Endothelial cell of umbilical vein (primary cell): ENCODE results near the gene LONP1. TPM values are rescaled to one million over a fixed set of nuclear protein-coding genes. Genes with fewer than 3 reads are reported as not detected.
A peak's percentile ranks its signal among the peaks of the same experiment; 100 is the strongest.

Source experiments
- BruUV-seq: library from RNA; stranded (reverse); fragments of 400-500 nt; replicated peaks from 2 replicates; lab custom pipeline; 2021; lab: Mats Ljungman, UMichigan
- CTCF ChIA-PET: fragments of 300-600, 350-600 bp; sonication (Branson Sonifier 250); formaldehyde crosslinking; loops from one replicate; lab custom pipeline; 2021; ENCODE audit warnings: antibody characterized with exemption, inconsistent platforms; lab: Charles Lee
- POLR2A ChIA-PET: fragments of 300-600, 350-600 bp; sonication (Branson Sonifier 250); formaldehyde crosslinking; loops from one replicate; lab custom pipeline; 2021; ENCODE audit warnings: antibody characterized with exemption, inconsistent platforms; lab: Charles Lee
- DNase-seq: peaks from one replicate; pipeline ENCODE4 v3.0.0-alpha.2; 2011; ENCODE audit warnings: low read depth, low spot score
- FAIRE-seq: peaks from 2 replicates; lab custom pipeline; 2011; peaks lifted over from hg19 to GRCh38; lab: Jason Lieb, UNC
- H2AFZ ChIP-seq: 2 replicates; pipeline ENCODE4 v1.6.0; 2012; ENCODE audit warnings: low read depth, low read length, control low read depth, inconsistent platforms
- H3K27ac ChIP-seq: 2 replicates; pipeline ENCODE4 v1.5.1; 2011; ENCODE audit warnings: low read depth, mild to moderate bottlenecking, control low read depth, low read length, moderate library complexity; ENCODE audit not compliant: insufficient read depth
- H3K27me3 ChIP-seq, 2 experiments: 2 replicates each; pipeline versions ENCODE4 v1.6.0 to v1.6.1; 2011; ENCODE audit warnings: low read length in 2 of 2, mixed read lengths in 1 of 2; ENCODE audit not compliant: control insufficient read depth in 2 of 2, insufficient read depth in 2 of 2
- H3K36me3 ChIP-seq, 2 experiments: 2 replicates in 1 of 2; 3 replicates in 1 of 2; pipeline ENCODE4 v1.5.1; 2011; ENCODE audit warnings: low read length in 2 of 2, mild to moderate bottlenecking in 1 of 2, moderate library complexity in 1 of 2; ENCODE audit not compliant: control insufficient read depth in 2 of 2, insufficient read depth in 2 of 2; ENCODE audit errors: extremely low read depth in 1 of 2
- H3K4me1 ChIP-seq: 3 replicates; pipeline ENCODE4 v1.5.1; 2011; ENCODE audit warnings: mild to moderate bottlenecking, low read length; ENCODE audit not compliant: control insufficient read depth, insufficient read depth; ENCODE audit errors: extremely low read depth
- H3K4me2 ChIP-seq: 2 replicates; pipeline ENCODE4 v1.6.1; 2011; ENCODE audit warnings: low read length, control low read depth, mixed read lengths; ENCODE audit not compliant: insufficient read depth
- H3K4me3 ChIP-seq, 3 experiments: fragments of 200-600 bp in 1 of 3; sonication (generic), shearing (Covaris generic) in 1 of 3; replicated peaks in 1 of 3; 2 replicates each; pipeline ENCODE4 v1.5.1; 2011 to 2016; ENCODE audit warnings: control low read depth in 3 of 3, low read length in 3 of 3, mild to moderate bottlenecking in 2 of 3, inconsistent platforms in 1 of 3, low read depth in 1 of 3, moderate library complexity in 1 of 3; ENCODE audit not compliant: insufficient read depth in 1 of 3
- H3K79me2 ChIP-seq: 2 replicates; pipeline ENCODE4 v1.6.0; 2012; ENCODE audit warnings: low read length, inconsistent platforms; ENCODE audit not compliant: control insufficient read depth, insufficient read depth
- H3K9ac ChIP-seq: replicated peaks from 2 replicates; pipeline ENCODE3; 2011; ENCODE audit warnings: low read length, control low read depth; ENCODE audit not compliant: insufficient read depth; ENCODE audit errors: extremely low read depth
- H3K9me1 ChIP-seq: replicated peaks from 3 replicates; pipeline ENCODE4 v1.6.0; 2011; ENCODE audit warnings: mild to moderate bottlenecking, low read length; ENCODE audit not compliant: control insufficient read depth, insufficient read depth; ENCODE audit errors: extremely low read depth
- H3K9me3 ChIP-seq: replicated peaks from 2 replicates; pipeline ENCODE4 v1.5.1; 2012; ENCODE audit warnings: low read length, inconsistent platforms; ENCODE audit not compliant: control insufficient read depth, insufficient read depth
- H4K20me1 ChIP-seq: replicated peaks from 2 replicates; pipeline ENCODE3; 2011; ENCODE audit warnings: mild to moderate bottlenecking, low read length; ENCODE audit not compliant: control insufficient read depth, insufficient read depth; ENCODE audit errors: extremely low read depth
- EZH2 ChIP-seq: IDR thresholded peaks from 2 replicates; pipeline ENCODE4 v1.6.1; 2012; ENCODE audit warnings: borderline replicate concordance, low read depth, mild to moderate bottlenecking, moderate library complexity, low read length, inconsistent platforms; ENCODE audit not compliant: severe bottlenecking
- JUN ChIP-seq: IDR thresholded peaks from 2 replicates; pipeline ENCODE4 v1.6.1; 2011; ENCODE audit warnings: borderline replicate concordance, low read depth; ENCODE audit not compliant: insufficient read length, insufficient read depth
- POLR2A ChIP-seq: IDR thresholded peaks from 2 replicates; pipeline ENCODE4 v1.6.1; 2012; ENCODE audit warnings: low read depth, mild to moderate bottlenecking, control low read depth, low read length
- dilution Hi-C: fragments of 300-500 bp; cut with MboI; formaldehyde crosslinking; loops from one replicate; pipeline ENCODE4 v1.15.0; 2019; ENCODE audit warnings: low sequenced_read_pairs; ENCODE audit not compliant: extremely low pct_ligation_motif_present
- intact Hi-C: fragments of 100-400 bp; cut with micrococcal nuclease; formaldehyde crosslinking; loops from one replicate; pipeline ENCODE4 v1.10.0; 2022
- polyA plus RNA-seq, 4 experiments: library from polyadenylated mRNA; depleted of rRNA in 3 of 4; stranded (reverse) in 3 of 4; unstranded in 1 of 4; fragments of >200 nt; gene quantifications; 2 replicates each; pipeline versions ENCODE4 v1.2.1 to v1.2.3, GENCODE V29; 2011 to 2012; ENCODE audit warnings: missing spikeins in 1 of 4
- total RNA-seq: library from RNA; stranded (reverse); gene quantifications from 2 replicates; pipeline ENCODE4 v1.2.3, GENCODE V29; 2021

The LONP1 gene
- total and polyA plus RNA-seq, 2 donors (not counting 3 experiments of a cell fraction or from before 2014, with no cell fraction given), result 70.0 to 95.7 TPM

GRCh38 chr19:5698635-5699422, 21.1 kb downstream of the LONP1 start:
- Histone ChIP-seq H3K4me3 (no peak overlapping the region), H3K9me1 (no peaks in the 10 kb centered on the region), H3K9ac (no peak overlapping the region), H3K79me2 (peaks cover 15% of the 10 kb centered on the region), H3K36me3 (peaks cover 8 to 36% of the 10 kb centered on the region in 2 experiments), H2AFZ (no peak overlapping the region), H3K9me3 (no peaks in the 10 kb centered on the region), H4K20me1 (no peaks in the 10 kb centered on the region), H3K4me2 (no peak overlapping the region), H3K4me1 (peaks cover 2% of the 10 kb centered on the region), H3K27ac (no peak overlapping the region), H3K27me3 (no peaks in the 10 kb centered on the region)
- CTCF ChIA-PET, result interaction anchor here (1.0 kb wide), 1 partner anchor 9 kb away, joined by 3 read pairs; the partner anchor contains the start of gene RPL36
- POLR2A ChIA-PET, result interaction anchor here (0.9 kb wide), 1 partner anchor 12 kb away, joined by 5 read pairs; no protein-coding TSS in a partner anchor
- dilution Hi-C loops, result no loop called here
- BruUV-seq, result no TSS peak
- no peak for DNase-seq
- intact Hi-C loops, result no loop called here
- TF ChIP-seq EZH2, result no peak
- TF ChIP-seq POLR2A, result peak; percentile 26
- no peak for FAIRE-seq

GRCh38 chr19:5697890-5698634, 21.9 kb downstream of the LONP1 start:
- Histone ChIP-seq H3K4me1 (no peaks in the 10 kb centered on the region), H3K9me1 (no peaks in the 10 kb centered on the region), H3K9ac (no peak overlapping the region), H3K27me3 (no peaks in the 10 kb centered on the region), H3K9me3 (no peaks in the 10 kb centered on the region), H2AFZ (no peak overlapping the region), H3K36me3 (peaks cover 3 to 39% of the 10 kb centered on the region in 2 experiments), H3K4me2 (no peak overlapping the region), H3K4me3 (no peak overlapping the region), H4K20me1 (no peaks in the 10 kb centered on the region), H3K27ac (no peak overlapping the region), H3K79me2 (peaks cover 22% of the 10 kb centered on the region)
- TF ChIP-seq JUN (no peak), POLR2A (peak; percentile 0)
- no peak for FAIRE-seq
- ChIA-PET CTCF (no interaction called here), POLR2A (interaction anchor here (0.9 kb wide), 1 partner anchor 11 kb away, joined by 5 read pairs; no protein-coding TSS in a partner anchor)
- intact Hi-C loops, result no loop called here
- dilution Hi-C loops, result no loop called here
- no TSS peak for BruUV-seq
- DNase-seq, result no peak
